ENCODE results near the gene GSTA3. TPM values are rescaled to one million over a fixed set of nuclear protein-coding genes. Genes with fewer than 3 reads are reported as not detected.

GSTA3 gene
- not detected in 5 replicates for total RNA-seq (2022; extraction: Qiagen RNA extraction)

DNA sequence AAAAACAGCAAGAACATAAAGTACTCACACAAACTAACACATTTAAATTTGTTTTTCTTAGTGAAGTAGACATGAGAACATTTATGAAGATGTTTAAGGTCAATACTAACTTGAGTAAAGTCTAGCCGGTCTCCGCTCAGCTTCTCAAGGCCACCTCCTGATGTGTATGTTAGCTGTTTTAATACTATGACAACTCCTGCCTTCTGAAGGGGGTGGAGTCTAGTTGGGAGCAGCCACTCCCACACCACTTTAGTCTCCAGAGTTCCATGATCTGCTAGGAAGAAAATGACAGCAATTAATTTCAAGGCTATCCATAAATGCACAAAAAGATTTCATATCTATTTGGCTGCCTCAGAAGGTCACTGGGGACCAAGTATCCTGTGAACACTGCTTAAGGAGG is at the start of gene GSTA3:
GSTA3 (minus strand) TSS at position 168 of the 400 bp plus-strand sequence. CDS start 3,864 bp downstream, outside the sequence.

Other genes with a start within 250 kb of the GSTA3 start
- 32.8 to 45.2 TPM (median 38.4 TPM) in 5 replicates for gene TMEM14A, start 238.6 kb downstream of the GSTA3 start, total RNA-seq (2022; extraction: Qiagen RNA extraction)
- not detected in 5 replicates for gene GSTA2, start 146.2 kb downstream of the GSTA3 start, total RNA-seq (2022; extraction: Qiagen RNA extraction)
- gene GSTA1, start 105.9 kb downstream of the GSTA3 start, total RNA-seq (2022; extraction: Qiagen RNA extraction), result not detected in 5 replicates
- not detected in 5 replicates for gene GSTA5, start 68.9 kb downstream of the GSTA3 start, total RNA-seq (2022; extraction: Qiagen RNA extraction)
- 8.6 to 10.1 TPM (median 8.7 TPM) in 5 replicates for gene GSTA4, start 85.6 kb upstream of the GSTA3 start, total RNA-seq (2022; extraction: Qiagen RNA extraction)
- gene CILK1, start 152.1 kb upstream of the GSTA3 start, total RNA-seq (2022; extraction: Qiagen RNA extraction), result 1.6 to 2.5 TPM (median 2.2 TPM) in 5 replicates
- gene FBXO9, start 155.7 kb upstream of the GSTA3 start, total RNA-seq (2022; extraction: Qiagen RNA extraction), result 32.5 to 38.2 TPM (median 34.7 TPM) in 5 replicates
- 0.07 to 0.11 TPM in 2 of 5 replicates, not detected in the others for gene GCM1, start 239.1 kb upstream of the GSTA3 start, total RNA-seq (2022; extraction: Qiagen RNA extraction)

Data from A549 treated with Mapracorat at 1 μM for 4 hours (cell line).